Glomerular visceral epithelial cell (primary cell): ENCODE data around the gene SIX2.

ENCODE experiments used
- DNase-seq: peaks from one replicate; pipeline ENCODE4 v3.0.0-alpha.2; 2016; ENCODE audit errors: extremely low spot score

The SIX2 gene

GRCh38 chr2:45018023-45018422, 8.8 kb upstream of the SIX2 start:
- no peak for DNase-seq

GRCh38 chr2:45014831-45015230, 5.6 kb upstream of the SIX2 start:
- DNase-seq = no peak

- DNase-seq = no peak
Observed at GRCh38 chr2:45014016-45014702, 4.9 kb upstream of the SIX2 start.

- DNase-seq = no peak
Observed at GRCh38 chr2:45013229-45014015, 4.2 kb upstream of the SIX2 start.

- DNase-seq = no peak
Observed at GRCh38 chr2:45012733-45013132, 3.5 kb upstream of the SIX2 start.

GRCh38 chr2:45011621-45012602, 2.7 kb upstream of the SIX2 start:
- no peak for DNase-seq

- DNase-seq = no peak
Observed at GRCh38 chr2:45011121-45011520, 1.9 kb upstream of the SIX2 start.

- DNase-seq = no peak
Observed at GRCh38 chr2:45010702-45011012, 1.4 kb upstream of the SIX2 start.

GRCh38 chr2:45009928-45010701, 863 bp upstream of the SIX2 start:
- DNase-seq = peak; percentile 34

GRCh38 chr2:45008296-45009129, 739 bp downstream of the SIX2 start:
- DNase-seq = no peak

- DNase-seq = no peak
Observed at GRCh38 chr2:45007961-45008295, 1.3 kb downstream of the SIX2 start.

GRCh38 chr2:45006942-45007287, 2.3 kb downstream of the SIX2 start:
- DNase-seq = no peak

GRCh38 chr2:45006041-45006941, 3.0 kb downstream of the SIX2 start:
- DNase-seq = no peak

GRCh38 chr2:45005261-45006002, 3.8 kb downstream of the SIX2 start:
- DNase-seq = no peak

GRCh38 chr2:45004562-45005191, 4.6 kb downstream of the SIX2 start:
- DNase-seq = no peak

- DNase-seq = no peak
Observed at GRCh38 chr2:45003579-45004551, 5.4 kb downstream of the SIX2 start.

GRCh38 chr2:45002686-45003085, 6.6 kb downstream of the SIX2 start:
- DNase-seq = no peak
